Skeletal muscle tissue (tissue), 4 donors: Measurements from ENCODE around the gene KCNJ4. TPM values are rescaled to one million over a fixed set of nuclear protein-coding genes. Genes with fewer than 3 reads are reported as not detected.

Experiments used
- H3K27ac ChIP-seq: one replicate; pipeline ENCODE4 v1.7.0; 2013; ENCODE audit warnings: mild to moderate bottlenecking, low read depth, low read length, inconsistent platforms
- H3K27me3 ChIP-seq, 3 donors: one replicate each; pipeline ENCODE4 v1.7.0; 2013; ENCODE audit warnings: low read length in 3 of 3; ENCODE audit not compliant: control insufficient read depth in 3 of 3, insufficient read depth in 3 of 3
- H3K36me3 ChIP-seq, 3 donors: one replicate each; pipeline ENCODE4 v1.7.0; 2013; ENCODE audit warnings: low read length in 3 of 3; ENCODE audit not compliant: control insufficient read depth in 3 of 3, insufficient read depth in 3 of 3
- H3K4me1 ChIP-seq, 3 donors: one replicate each; pipeline ENCODE4 v1.7.0; 2013; ENCODE audit warnings: low read length in 3 of 3, mild to moderate bottlenecking in 3 of 3; ENCODE audit not compliant: control insufficient read depth in 3 of 3, insufficient read depth in 3 of 3
- H3K4me3 ChIP-seq, 3 donors: one replicate each; pipeline ENCODE4 v1.7.0; 2013; ENCODE audit warnings: low read length in 3 of 3
- H3K9ac ChIP-seq, 3 donors: one replicate each; pipeline ENCODE4 v1.7.0; 2013; ENCODE audit warnings: low read length in 3 of 3, mild to moderate bottlenecking in 3 of 3, moderate library complexity in 2 of 3, low read depth in 1 of 3
- H3K9me3 ChIP-seq, 3 donors: one replicate each; pipeline ENCODE4 v1.7.0; 2013; ENCODE audit warnings: low read length in 3 of 3; ENCODE audit not compliant: control insufficient read depth in 3 of 3
- total RNA-seq: library from RNA; depleted of rRNA; stranded (reverse); fragments of >200 nt; gene quantifications from one replicate; pipeline ENCODE4 v1.2.3, GENCODE V29; 2014
- donor health status: Osteomylitis.

Gene KCNJ4
- total RNA-seq, 1 donor from 2014 or later: not detected

- peak overlapping the region in 1 of 3 donors; percentile 33 for H3K9ac ChIP-seq
- peaks cover 5 to 10% (median 6%) of the 10 kb centered on the region in 3 donors for H3K4me1 ChIP-seq
- H3K27ac ChIP-seq: no peak overlapping the region
- H3K4me3 ChIP-seq: peak overlapping the region; percentile 30 to 43 (median 35)
- H3K36me3 ChIP-seq: no peaks in the 10 kb centered on the region
- peaks cover 80 to 84% (median 81%) of the 10 kb centered on the region in 3 donors for H3K27me3 ChIP-seq
- no peaks in the 10 kb centered on the region for H3K9me3 ChIP-seq
These were observed 485 bp downstream of the KCNJ4 start for GRCh38 chr22:38454353-38455075.

DNA sequence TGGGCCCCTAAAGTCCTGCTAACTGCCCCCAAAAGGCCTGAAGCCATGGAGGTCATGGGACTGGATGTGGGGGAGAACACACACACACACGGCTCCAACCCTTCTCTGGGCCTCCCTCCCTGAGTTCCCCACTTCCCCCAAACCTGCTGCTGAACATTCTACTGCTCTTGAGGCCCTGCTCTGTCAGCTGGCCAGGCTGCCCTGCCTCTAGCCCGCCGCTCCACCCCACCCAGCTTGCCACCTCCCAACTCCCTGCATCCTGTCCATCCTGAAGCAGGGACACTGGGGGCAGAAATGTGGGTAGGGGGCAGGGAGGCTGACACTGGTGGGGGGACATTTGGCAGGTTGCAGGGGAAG lies 1.0 kb downstream of the KCNJ4 start:
- H3K4me1 ChIP-seq: peaks cover 5 to 10% (median 6%) of the 10 kb centered on the region in 3 donors
- no peak overlapping the region for H3K9ac ChIP-seq
- no peak overlapping the region for H3K27ac ChIP-seq

GRCh38 chr22:38453066-38453672 lies 1.8 kb downstream of the KCNJ4 start:
- H3K27me3 ChIP-seq: peaks cover 77 to 83% (median 78%) of the 10 kb centered on the region in 3 donors
- peaks cover 5 to 10% (median 6%) of the 10 kb centered on the region in 3 donors for H3K4me1 ChIP-seq
- no peaks in the 10 kb centered on the region for H3K36me3 ChIP-seq
- no peak overlapping the region for H3K4me3 ChIP-seq
- no peaks in the 10 kb centered on the region for H3K9me3 ChIP-seq
- no peak overlapping the region for H3K9ac ChIP-seq
- no peak overlapping the region for H3K27ac ChIP-seq

More for the DNA sequence above, 1.0 kb downstream of the KCNJ4 start:
- Histone ChIP-seq H3K4me3 (no peak overlapping the region), H3K27me3 (peaks cover 81 to 86% (median 82%) of the 10 kb centered on the region in 3 donors), H3K36me3 (no peaks in the 10 kb centered on the region), H3K9me3 (no peaks in the 10 kb centered on the region)

- Histone ChIP-seq H3K9me3 (no peaks in the 10 kb centered on the region), H3K27me3 (peaks cover 73 to 78% (median 76%) of the 10 kb centered on the region in 3 donors), H3K4me1 (peaks cover 5 to 10% (median 6%) of the 10 kb centered on the region in 3 donors), H3K27ac (no peak overlapping the region), H3K36me3 (no peaks in the 10 kb centered on the region), H3K4me3 (no peak overlapping the region), H3K9ac (no peak overlapping the region)
These were observed 2.5 kb downstream of the KCNJ4 start for GRCh38 chr22:38452373-38453065.

DNA sequence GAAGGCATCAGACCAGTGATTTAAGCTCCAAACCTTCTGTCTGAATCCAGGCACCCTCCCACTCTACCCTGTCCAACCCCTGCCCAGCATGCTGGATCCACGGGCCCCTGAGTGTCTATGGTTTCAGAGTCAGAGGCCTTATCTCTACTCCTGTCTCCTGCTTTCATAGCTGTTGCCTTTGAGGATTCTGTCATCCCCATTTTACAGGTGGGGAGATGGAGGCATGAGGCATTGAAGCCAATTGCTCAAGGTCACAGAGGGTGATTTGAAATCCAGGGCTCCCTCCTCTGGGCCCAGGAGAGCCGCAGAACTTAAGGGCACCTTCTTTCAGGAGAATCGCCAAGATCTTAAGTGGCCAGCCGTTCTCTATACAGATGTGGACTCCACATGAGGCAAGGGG lies 3.1 kb downstream of the KCNJ4 start:
- no peaks in the 10 kb centered on the region for H3K36me3 ChIP-seq
- no peak overlapping the region for H3K9ac ChIP-seq
- H3K4me3 ChIP-seq: no peak overlapping the region
- H3K9me3 ChIP-seq: no peaks in the 10 kb centered on the region
- H3K27ac ChIP-seq: no peak overlapping the region
- peaks cover 5 to 10% (median 6%) of the 10 kb centered on the region in 3 donors for H3K4me1 ChIP-seq
- peaks cover 66 to 79% (median 70%) of the 10 kb centered on the region in 3 donors for H3K27me3 ChIP-seq

- Histone ChIP-seq H3K9ac (no peak overlapping the region), H3K9me3 (no peaks in the 10 kb centered on the region), H3K27me3 (peaks cover 63 to 78% (median 67%) of the 10 kb centered on the region in 3 donors), H3K4me3 (no peak overlapping the region), H3K4me1 (peaks cover 5 to 10% (median 6%) of the 10 kb centered on the region in 3 donors), H3K36me3 (no peaks in the 10 kb centered on the region), H3K27ac (no peak overlapping the region)
These were observed 3.6 kb downstream of the KCNJ4 start for GRCh38 chr22:38451404-38451803.

DNA sequence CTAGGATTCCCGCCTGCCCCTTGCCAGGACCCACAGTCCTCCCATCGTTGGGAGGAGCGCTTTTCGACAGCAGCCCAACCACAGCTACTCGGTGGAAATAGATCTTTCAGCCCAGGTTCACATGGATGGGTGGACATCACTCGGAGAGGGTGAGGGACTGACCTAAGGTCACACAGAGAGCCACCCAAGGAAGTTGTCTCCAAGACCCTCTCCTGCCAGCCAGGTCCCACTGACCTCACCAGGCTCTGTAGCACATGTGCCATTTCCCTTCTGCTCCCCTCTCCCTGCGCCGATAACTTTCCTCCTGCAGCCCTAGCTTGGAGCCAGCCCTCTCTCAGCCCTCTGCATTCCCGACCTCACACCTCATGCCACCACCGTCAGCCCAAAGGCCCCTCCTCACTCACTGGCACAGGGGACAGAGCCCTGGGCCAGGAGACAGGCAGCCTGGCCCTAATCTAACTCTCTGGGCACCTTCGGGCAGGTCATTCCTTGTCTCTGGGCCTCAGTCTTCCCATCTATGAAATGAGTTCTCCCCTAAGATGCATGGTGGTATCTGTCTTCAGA lies 4.7 kb downstream of the KCNJ4 start:
- peaks cover 5 to 10% (median 6%) of the 10 kb centered on the region in 3 donors for H3K4me1 ChIP-seq
- H3K27me3 ChIP-seq: peaks cover 63 to 79% (median 68%) of the 10 kb centered on the region in 3 donors
- H3K9me3 ChIP-seq: no peaks in the 10 kb centered on the region
- H3K4me3 ChIP-seq: no peak overlapping the region
- no peak overlapping the region for H3K27ac ChIP-seq
- H3K36me3 ChIP-seq: no peaks in the 10 kb centered on the region
- no peak overlapping the region for H3K9ac ChIP-seq

GRCh38 chr22:38449776-38450175 lies 5.2 kb downstream of the KCNJ4 start:
- peaks cover 68 to 82% (median 71%) of the 10 kb centered on the region in 3 donors for H3K27me3 ChIP-seq
- no peaks in the 10 kb centered on the region for H3K9me3 ChIP-seq
- no peak overlapping the region for H3K9ac ChIP-seq
- no peak overlapping the region for H3K27ac ChIP-seq
- H3K36me3 ChIP-seq: no peaks in the 10 kb centered on the region
- no peak overlapping the region for H3K4me3 ChIP-seq
- H3K4me1 ChIP-seq: peaks cover 5 to 10% (median 6%) of the 10 kb centered on the region in 3 donors

DNA sequence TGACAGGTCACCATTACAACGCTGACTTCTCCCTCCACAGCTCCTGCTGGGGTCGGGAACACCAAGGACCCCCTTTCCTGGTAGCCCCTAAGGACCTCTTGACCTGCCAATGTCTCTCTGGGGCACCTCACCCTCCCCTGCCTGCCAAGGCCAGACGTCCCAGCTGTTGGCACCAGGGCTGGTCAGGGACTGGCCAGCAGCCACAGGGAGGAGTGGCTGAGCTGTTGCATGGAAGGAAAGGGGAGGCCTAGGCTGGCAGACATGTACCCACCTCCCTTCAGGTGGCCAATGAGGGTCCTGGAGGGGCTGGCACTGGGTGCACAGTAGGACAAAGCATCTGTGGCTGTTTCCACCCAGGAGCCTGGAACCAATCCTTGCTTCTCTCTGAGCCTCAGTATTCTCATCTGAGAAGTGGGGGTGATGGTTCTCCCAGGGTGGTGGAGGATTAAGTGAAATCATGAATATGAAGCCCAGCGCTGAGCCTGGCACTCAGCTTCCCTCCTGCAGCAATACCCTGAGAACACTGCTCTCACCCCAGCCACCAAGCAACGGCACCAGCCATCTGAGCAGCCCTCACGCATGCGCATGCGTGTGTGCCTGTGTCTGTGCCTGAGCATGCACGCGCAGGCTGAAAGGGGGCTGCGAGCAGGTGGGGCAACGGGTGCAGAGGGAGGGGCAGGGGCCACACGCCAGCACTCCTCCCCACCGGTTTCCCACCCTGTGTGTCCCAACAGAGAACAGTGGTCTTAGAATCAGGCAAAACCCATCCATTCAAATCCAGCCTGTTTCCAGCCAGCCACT lies 5.9 kb downstream of the KCNJ4 start:
- Histone ChIP-seq H3K9ac (no peak overlapping the region), H3K4me3 (no peak overlapping the region), H3K4me1 (peaks cover under 1 to 5% (median under 1%) of the 10 kb centered on the region in 3 donors), H3K27ac (no peak overlapping the region), H3K27me3 (peaks cover 68 to 82% (median 71%) of the 10 kb centered on the region in 3 donors), H3K9me3 (no peaks in the 10 kb centered on the region), H3K36me3 (no peaks in the 10 kb centered on the region)
